ENCODE results near the gene XIAP. TPM values are rescaled to one million over a fixed set of nuclear protein-coding genes. Genes with fewer than 3 reads are reported as not detected.

The XIAP gene
- total RNA-seq, 1 experiment from 2014 or later, result 29.2 TPM

DNA sequence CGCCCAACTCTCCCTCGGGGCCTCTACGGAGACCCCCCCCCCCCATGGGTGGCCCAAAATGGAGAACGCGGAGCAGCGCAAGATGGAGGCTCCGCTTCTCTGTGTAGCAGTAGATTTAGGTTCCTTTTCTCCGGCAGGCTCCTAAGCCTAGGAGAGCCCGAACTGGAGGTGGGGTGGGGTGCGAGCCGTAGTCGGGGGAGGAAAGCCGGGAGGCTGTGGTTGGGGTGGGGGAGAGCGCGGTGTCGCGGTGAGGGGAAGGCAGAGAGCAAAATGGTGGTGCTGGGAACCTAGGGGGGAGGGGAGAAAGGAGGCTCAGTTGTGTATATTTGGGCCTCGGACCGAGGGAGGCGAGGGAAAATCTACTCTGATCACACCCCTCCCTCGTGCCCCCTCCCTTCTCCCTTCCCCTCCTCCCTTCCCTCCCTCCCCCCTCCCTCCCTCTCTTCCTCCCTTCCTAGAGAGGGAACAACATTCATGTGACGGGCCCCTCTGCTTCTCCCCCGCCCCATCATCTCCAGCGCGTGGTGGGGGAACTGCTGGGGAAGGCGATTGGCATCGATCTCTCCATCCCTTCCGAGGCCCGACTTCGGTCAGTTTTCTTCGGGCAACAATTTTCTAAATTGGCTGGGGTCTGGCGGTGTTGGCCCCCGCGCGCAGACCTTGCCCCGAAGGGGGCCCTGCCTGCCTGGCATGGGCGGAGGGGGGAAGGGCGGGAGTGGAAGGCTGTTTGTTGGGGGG, 101.6 kb downstream of the XIAP start, which contains the start of gene STAG2:
Gene STAG2, plus strand, starts transcription at position 439 of the 738 bp plus-strand sequence. CDS start 60,922 bp downstream, outside the sequence.
- CTCF ChIA-PET, result interaction anchor here (2.1 kb wide), 1 partner anchor 15 kb away, joined by 11 read pairs; no protein-coding TSS in a partner anchor
- H4K20me1 ChIP-seq (ENCODE audit: low read length), result peaks cover 21% of the 10 kb centered on the region
- H2AFZ ChIP-seq (ENCODE audit: low read length), result peak within 1 kb of the TSS; percentile 68
- H3K9me2 ChIP-seq (replicated peaks; ENCODE audit: low read length), result no peaks in the 10 kb centered on the region
- peaks cover 68% of the 10 kb centered on the region for H3K79me2 ChIP-seq (ENCODE audit: low read length)
- ATAC-seq (peak; percentile 35), DNase-seq (peak; percentile 79)
- no peaks in the 10 kb centered on the region for H3K27me3 ChIP-seq (ENCODE audit: low read length)
- POLR2A ChIA-PET (ENCODE audit: unreplicated experiment), result interaction anchor here (0.6 kb wide), 1 partner anchor 78 kb away, joined by 19 read pairs; no protein-coding TSS in a partner anchor
- peaks cover 22% of the 10 kb centered on the region for H3K4me1 ChIP-seq (ENCODE audit: insufficient read depth, low read length)
- H3K4me3 ChIP-seq (ENCODE audit: low read length), result peak within 1 kb of the TSS; percentile 91
- H3K9me3 ChIP-seq (ENCODE audit: low read length), result no peaks in the 10 kb centered on the region
- TF ChIP-seq EZH2phosphoT487 (IDR thresholded peaks at IDR 0.05; ENCODE audit: borderline replicate concordance, low read length) (no peak), EZH2 (IDR thresholded peaks at IDR 0.05; ENCODE audit: low read length, unreplicated experiment) (no peak)
- TF ChIP-seq, protein P1, sequence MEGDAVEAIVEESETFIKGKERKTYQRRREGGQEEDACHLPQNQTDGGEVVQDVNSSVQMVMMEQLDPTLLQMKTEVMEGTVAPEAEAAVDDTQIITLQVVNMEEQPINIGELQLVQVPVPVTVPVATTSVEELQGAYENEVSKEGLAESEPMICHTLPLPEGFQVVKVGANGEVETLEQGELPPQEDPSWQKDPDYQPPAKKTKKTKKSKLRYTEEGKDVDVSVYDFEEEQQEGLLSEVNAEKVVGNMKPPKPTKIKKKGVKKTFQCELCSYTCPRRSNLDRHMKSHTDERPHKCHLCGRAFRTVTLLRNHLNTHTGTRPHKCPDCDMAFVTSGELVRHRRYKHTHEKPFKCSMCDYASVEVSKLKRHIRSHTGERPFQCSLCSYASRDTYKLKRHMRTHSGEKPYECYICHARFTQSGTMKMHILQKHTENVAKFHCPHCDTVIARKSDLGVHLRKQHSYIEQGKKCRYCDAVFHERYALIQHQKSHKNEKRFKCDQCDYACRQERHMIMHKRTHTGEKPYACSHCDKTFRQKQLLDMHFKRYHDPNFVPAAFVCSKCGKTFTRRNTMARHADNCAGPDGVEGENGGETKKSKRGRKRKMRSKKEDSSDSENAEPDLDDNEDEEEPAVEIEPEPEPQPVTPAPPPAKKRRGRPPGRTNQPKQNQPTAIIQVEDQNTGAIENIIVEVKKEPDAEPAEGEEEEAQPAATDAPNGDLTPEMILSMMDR (conservative IDR thresholded peaks at IDR 0.05; ENCODE audit: low read depth, low read length), result no peak
- BruUV-seq (replicated peaks), result no TSS peak
- intact Hi-C loops (cut with micrococcal nuclease), result loop anchor here (2.0 to 5.0 kb wide), 3 partner anchors 65 to 1171 kb away; no protein-coding TSS in a partner anchor
- H3K27ac ChIP-seq (ENCODE audit: low read length), result peak within 1 kb of the TSS; percentile 96
- H3K9ac ChIP-seq (ENCODE audit: low read length), result peak within 1 kb of the TSS; percentile 99
- peak within 1 kb of the TSS; percentile 94 for H3K4me2 ChIP-seq (ENCODE audit: low read length)
- H3F3A ChIP-seq (ENCODE audit: low read length, unreplicated experiment), result no peaks in the 10 kb centered on the region
- no peaks in the 10 kb centered on the region for H3K36me3 ChIP-seq (ENCODE audit: low read depth, low read length)

DNA sequence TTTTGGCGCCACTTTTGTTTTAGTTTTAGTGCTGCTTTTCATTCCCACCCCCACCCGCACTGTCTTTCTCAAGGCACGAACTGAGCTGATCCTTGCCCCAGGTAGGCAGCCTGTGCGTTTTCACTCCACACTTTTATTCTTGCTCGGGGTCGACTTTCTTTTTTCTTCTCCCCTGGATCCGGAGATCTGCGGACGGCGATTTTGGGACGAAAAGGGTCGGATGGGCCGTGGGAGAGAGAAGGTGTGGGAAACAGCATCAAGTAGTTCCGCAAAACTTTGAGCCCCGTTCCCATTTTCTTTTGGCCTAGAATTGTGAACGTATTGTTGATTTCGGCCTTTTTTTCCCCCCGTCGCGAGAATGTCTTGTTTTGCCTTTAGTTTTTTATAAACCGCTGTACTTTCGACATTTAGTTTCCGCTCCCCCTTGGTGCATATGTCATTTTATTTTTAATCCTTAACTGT, 102.2 kb downstream of the XIAP start:
- no peaks in the 10 kb centered on the region for H3F3A ChIP-seq (ENCODE audit: low read length, unreplicated experiment)
- no peaks in the 10 kb centered on the region for H3K9me2 ChIP-seq (replicated peaks; ENCODE audit: low read length)
- POLR2A ChIA-PET (ENCODE audit: unreplicated experiment), result interaction anchor here (0.6 kb wide), 2 partner anchors 77 to 229 kb away, joined by 3 to 19 read pairs; partner anchors contain the start of gene THOC2
- no peaks in the 10 kb centered on the region for H3K27me3 ChIP-seq (ENCODE audit: low read length)
- H3K4me3 ChIP-seq (ENCODE audit: low read length), result peak overlapping the region; percentile 91
- CTCF ChIA-PET, result interaction anchor here (2.1 kb wide), 1 partner anchor 15 kb away, joined by 11 read pairs; no protein-coding TSS in a partner anchor
- TF ChIP-seq, protein P1 (conservative IDR thresholded peaks at IDR 0.05; ENCODE audit: low read depth, low read length), result no peak
- TF ChIP-seq EZH2 (IDR thresholded peaks at IDR 0.05; ENCODE audit: low read length, unreplicated experiment) (no peak), EZH2phosphoT487 (IDR thresholded peaks at IDR 0.05; ENCODE audit: borderline replicate concordance, low read length) (no peak)
- H3K9me3 ChIP-seq (ENCODE audit: low read length), result no peaks in the 10 kb centered on the region
- intact Hi-C loops (cut with micrococcal nuclease), result loop anchor here (2.0 to 5.0 kb wide), 2 partner anchors 65 to 1170 kb away; no protein-coding TSS in a partner anchor
- DNase-seq, result no peak
- H3K9ac ChIP-seq (ENCODE audit: low read length), result peak overlapping the region; percentile 99
- no peak for ATAC-seq
- H3K79me2 ChIP-seq (ENCODE audit: low read length), result peaks cover 74% of the 10 kb centered on the region
- H3K27ac ChIP-seq (ENCODE audit: low read length), result peak overlapping the region; percentile 96
- H3K4me2 ChIP-seq (ENCODE audit: low read length), result peak overlapping the region; percentile 91
- peaks cover 22% of the 10 kb centered on the region for H3K4me1 ChIP-seq (ENCODE audit: insufficient read depth, low read length)
- H4K20me1 ChIP-seq (ENCODE audit: low read length), result peaks cover 21% of the 10 kb centered on the region
- TSS peak; percentile 34 for BruUV-seq (replicated peaks)
- H3K36me3 ChIP-seq (ENCODE audit: low read depth, low read length), result no peaks in the 10 kb centered on the region
- H2AFZ ChIP-seq (ENCODE audit: low read length), result peak overlapping the region; percentile 48; the same call in 1 of the 2 replicates

All from PC-3 (cell line).